MM.1S (cell line): Measurements from ENCODE around the gene SFI1.
"Not testable (repeated sequence)": the region's sequence is repeated elsewhere in the genome, so short reads cannot be mapped to it uniquely, and the experiment has no call there.

Experiments
- DNase-seq: peaks from one replicate; pipeline ENCODE4 v3.0.0-alpha.2; 2015
- H2AFZ ChIP-seq: fragments of 300-600 bp; sonication (generic); 2 replicates; pipeline ENCODE4 v1.6.0; 2016; ENCODE audit warnings: antibody characterized with exemption, low read length
- H3F3A ChIP-seq: fragments of 300-600 bp; sonication (generic); 2 replicates; pipeline ENCODE4 v1.6.1; 2016; ENCODE audit warnings: mild to moderate bottlenecking, antibody characterized with exemption, low read length, moderate library complexity, mixed read lengths; ENCODE audit not compliant: insufficient read depth
- H3K27ac ChIP-seq: fragments of 300-600 bp; sonication (generic); 2 replicates; pipeline ENCODE4 v1.5.1; 2016; ENCODE audit warnings: mild to moderate bottlenecking, low read length
- H3K27me3 ChIP-seq: fragments of 300-600 bp; sonication (generic); replicated peaks from 2 replicates; pipeline ENCODE4 v1.6.0; 2016; ENCODE audit warnings: low read length; ENCODE audit not compliant: insufficient read depth
- H3K36me3 ChIP-seq: fragments of 300-600 bp; sonication (generic); replicated peaks from 2 replicates; pipeline ENCODE4 v1.6.1; 2016; ENCODE audit warnings: mild to moderate bottlenecking, low read length, mixed read lengths; ENCODE audit not compliant: insufficient read depth
- H3K4me1 ChIP-seq: fragments of 300-600 bp; sonication (generic); 2 replicates; pipeline ENCODE4 v1.6.1; 2016; ENCODE audit warnings: low read length, mixed read lengths
- H3K4me2 ChIP-seq: fragments of 300-600 bp; sonication (generic); 2 replicates; pipeline ENCODE4 v1.6.0; 2016; ENCODE audit warnings: low read depth, low read length
- H3K4me3 ChIP-seq: fragments of 300-600 bp; sonication (generic); 2 replicates; pipeline ENCODE4 v1.5.1; 2016; ENCODE audit warnings: low read length, mixed read lengths
- H3K79me2 ChIP-seq: fragments of 300-600 bp; sonication (generic); 2 replicates; pipeline ENCODE4 v1.6.1; 2016; ENCODE audit warnings: mixed run types, low read length, mixed read lengths
- H3K9ac ChIP-seq: fragments of 300-600 bp; sonication (generic); 2 replicates; pipeline ENCODE4 v1.6.1; 2016; ENCODE audit warnings: low read length, mixed read lengths
- H3K9me2 ChIP-seq: fragments of 300-600 bp; sonication (generic); replicated peaks from 2 replicates; pipeline ENCODE4 v1.6.1; 2016; ENCODE audit warnings: mild to moderate bottlenecking, low read length, mixed read lengths; ENCODE audit not compliant: insufficient read depth
- H3K9me3 ChIP-seq: fragments of 300-600 bp; sonication (generic); replicated peaks from 2 replicates; pipeline ENCODE4 v1.6.1; 2016; ENCODE audit warnings: mild to moderate bottlenecking, low read length, mixed read lengths; ENCODE audit not compliant: insufficient read depth
- H4K20me1 ChIP-seq: fragments of 300-600 bp; sonication (generic); 2 replicates; pipeline ENCODE4 v1.6.1; 2016; ENCODE audit warnings: mild to moderate bottlenecking, low read length, moderate library complexity, mixed read lengths; ENCODE audit not compliant: insufficient read depth
- EZH2 ChIP-seq: fragments of 300-600 bp; sonication (generic); optimal IDR thresholded peaks from 2 replicates; pipeline ENCODE3; 2017; ENCODE audit warnings: low read depth, mild to moderate bottlenecking, antibody characterized with exemption, low read length, mixed read lengths
- EZH2phosphoT487 ChIP-seq: fragments of 300-600 bp; sonication (generic); IDR thresholded peaks from 2 replicates; pipeline ENCODE4 v1.6.1; 2018; ENCODE audit warnings: antibody characterized with exemption, low read length
- TF ChIP-seq, protein P1 (sequence below): fragments of 300-600 bp; sonication (generic); IDR thresholded peaks from 2 replicates; pipeline ENCODE4 v1.5.1; 2016; ENCODE audit warnings: antibody characterized with exemption, low read length, mixed read lengths

The SFI1 gene

DNA sequence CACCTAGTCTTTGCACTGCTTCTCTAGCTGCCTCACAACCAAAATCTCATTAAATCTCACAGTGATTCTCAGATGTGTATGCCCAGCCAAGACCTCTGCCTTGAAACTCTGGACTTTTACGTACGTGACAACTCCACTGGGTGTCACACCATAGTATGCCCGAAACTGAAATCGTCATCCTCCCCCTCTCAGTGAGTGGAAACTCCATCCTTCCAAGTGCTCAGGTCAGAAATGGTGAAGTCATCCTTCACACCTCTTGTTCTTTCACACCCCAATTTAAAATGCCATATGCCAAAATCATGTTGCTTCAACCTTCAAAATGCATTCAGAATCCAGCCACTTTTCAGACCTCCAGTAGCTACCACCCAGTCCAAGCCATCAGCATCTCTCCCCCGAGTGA is 42.5 kb downstream of the SFI1 start:
- Histone ChIP-seq H4K20me1 (no peaks in the 10 kb centered on the region), H3K36me3 (no peaks in the 10 kb centered on the region), H3K4me1 (no peaks in the 10 kb centered on the region), H3K79me2 (no peaks in the 10 kb centered on the region), H3K27ac (no peak overlapping the region), H3K27me3 (no peaks in the 10 kb centered on the region), H3K9me2 (no peaks in the 10 kb centered on the region), H2AFZ (no peak overlapping the region), H3K4me2 (no peak overlapping the region), H3F3A (no peaks in the 10 kb centered on the region), H3K9ac (no peak overlapping the region), H3K9me3 (no peaks in the 10 kb centered on the region), H3K4me3 (no peak overlapping the region)
- no peak for DNase-seq
- TF ChIP-seq, protein P1, sequence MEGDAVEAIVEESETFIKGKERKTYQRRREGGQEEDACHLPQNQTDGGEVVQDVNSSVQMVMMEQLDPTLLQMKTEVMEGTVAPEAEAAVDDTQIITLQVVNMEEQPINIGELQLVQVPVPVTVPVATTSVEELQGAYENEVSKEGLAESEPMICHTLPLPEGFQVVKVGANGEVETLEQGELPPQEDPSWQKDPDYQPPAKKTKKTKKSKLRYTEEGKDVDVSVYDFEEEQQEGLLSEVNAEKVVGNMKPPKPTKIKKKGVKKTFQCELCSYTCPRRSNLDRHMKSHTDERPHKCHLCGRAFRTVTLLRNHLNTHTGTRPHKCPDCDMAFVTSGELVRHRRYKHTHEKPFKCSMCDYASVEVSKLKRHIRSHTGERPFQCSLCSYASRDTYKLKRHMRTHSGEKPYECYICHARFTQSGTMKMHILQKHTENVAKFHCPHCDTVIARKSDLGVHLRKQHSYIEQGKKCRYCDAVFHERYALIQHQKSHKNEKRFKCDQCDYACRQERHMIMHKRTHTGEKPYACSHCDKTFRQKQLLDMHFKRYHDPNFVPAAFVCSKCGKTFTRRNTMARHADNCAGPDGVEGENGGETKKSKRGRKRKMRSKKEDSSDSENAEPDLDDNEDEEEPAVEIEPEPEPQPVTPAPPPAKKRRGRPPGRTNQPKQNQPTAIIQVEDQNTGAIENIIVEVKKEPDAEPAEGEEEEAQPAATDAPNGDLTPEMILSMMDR = no peak
- TF ChIP-seq EZH2 (no peak), EZH2phosphoT487 (no peak)

DNA sequence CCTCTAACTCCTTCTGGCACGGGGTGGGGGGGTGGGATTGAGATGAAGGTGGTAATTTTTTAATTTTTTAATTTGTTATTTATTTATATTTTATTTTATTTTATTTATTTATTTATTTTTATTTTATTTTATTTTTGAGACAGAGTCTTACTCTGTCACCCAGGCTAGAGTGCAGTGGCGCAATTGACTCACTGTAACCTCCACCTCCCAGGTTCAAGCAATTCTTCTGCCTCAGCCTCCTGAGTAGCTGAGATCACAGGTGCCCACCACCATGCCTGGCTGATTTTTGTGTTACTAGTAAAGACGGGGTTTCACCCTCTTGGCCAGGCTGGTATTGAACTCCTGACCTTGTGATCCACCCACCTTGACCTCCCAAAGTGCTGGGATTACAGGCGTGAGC is 43.8 kb downstream of the SFI1 start:
- H3K27ac ChIP-seq, H3K4me3 ChIP-seq, H4K20me1 ChIP-seq, DNase-seq, H3K4me1 ChIP-seq, H3K9ac ChIP-seq, H3K4me2 ChIP-seq, H3K79me2 ChIP-seq, H3K36me3 ChIP-seq, H3K27me3 ChIP-seq, H2AFZ ChIP-seq, H3K9me2 ChIP-seq, H3K9me3 ChIP-seq, H3F3A ChIP-seq: not testable (repeated sequence)

DNA sequence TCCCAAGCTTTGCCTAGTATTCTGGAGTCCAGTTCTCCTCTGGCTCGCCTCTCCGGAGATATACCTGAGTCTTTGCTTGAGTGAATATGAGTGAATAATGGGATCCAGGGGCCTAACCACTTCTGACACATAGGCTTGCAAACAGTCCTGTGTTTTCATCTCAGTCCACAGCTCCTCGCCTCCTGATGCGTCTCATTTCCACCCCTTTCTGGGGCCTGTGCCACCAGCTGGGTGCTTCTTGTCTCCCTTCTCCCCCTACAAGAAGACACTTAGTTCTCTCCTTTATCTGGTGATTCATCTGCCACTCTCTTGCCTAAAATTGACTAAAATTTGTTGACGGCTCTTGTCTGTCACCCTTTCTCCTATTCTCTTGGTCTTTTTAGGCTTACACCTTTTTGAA is 44.6 kb downstream of the SFI1 start:
- Histone ChIP-seq H3K27ac (no peak overlapping the region), H3K4me1 (no peaks in the 10 kb centered on the region), H3K9me3 (no peaks in the 10 kb centered on the region), H3K4me2 (no peak overlapping the region), H3K27me3 (no peaks in the 10 kb centered on the region), H2AFZ (no peak overlapping the region), H3F3A (no peaks in the 10 kb centered on the region), H4K20me1 (no peaks in the 10 kb centered on the region), H3K79me2 (no peaks in the 10 kb centered on the region), H3K4me3 (no peak overlapping the region), H3K36me3 (no peaks in the 10 kb centered on the region), H3K9ac (no peak overlapping the region), H3K9me2 (no peaks in the 10 kb centered on the region)
- TF ChIP-seq EZH2phosphoT487 (no peak), EZH2 (no peak)
- TF ChIP-seq, protein P1 = no peak
- no peak for DNase-seq

DNA sequence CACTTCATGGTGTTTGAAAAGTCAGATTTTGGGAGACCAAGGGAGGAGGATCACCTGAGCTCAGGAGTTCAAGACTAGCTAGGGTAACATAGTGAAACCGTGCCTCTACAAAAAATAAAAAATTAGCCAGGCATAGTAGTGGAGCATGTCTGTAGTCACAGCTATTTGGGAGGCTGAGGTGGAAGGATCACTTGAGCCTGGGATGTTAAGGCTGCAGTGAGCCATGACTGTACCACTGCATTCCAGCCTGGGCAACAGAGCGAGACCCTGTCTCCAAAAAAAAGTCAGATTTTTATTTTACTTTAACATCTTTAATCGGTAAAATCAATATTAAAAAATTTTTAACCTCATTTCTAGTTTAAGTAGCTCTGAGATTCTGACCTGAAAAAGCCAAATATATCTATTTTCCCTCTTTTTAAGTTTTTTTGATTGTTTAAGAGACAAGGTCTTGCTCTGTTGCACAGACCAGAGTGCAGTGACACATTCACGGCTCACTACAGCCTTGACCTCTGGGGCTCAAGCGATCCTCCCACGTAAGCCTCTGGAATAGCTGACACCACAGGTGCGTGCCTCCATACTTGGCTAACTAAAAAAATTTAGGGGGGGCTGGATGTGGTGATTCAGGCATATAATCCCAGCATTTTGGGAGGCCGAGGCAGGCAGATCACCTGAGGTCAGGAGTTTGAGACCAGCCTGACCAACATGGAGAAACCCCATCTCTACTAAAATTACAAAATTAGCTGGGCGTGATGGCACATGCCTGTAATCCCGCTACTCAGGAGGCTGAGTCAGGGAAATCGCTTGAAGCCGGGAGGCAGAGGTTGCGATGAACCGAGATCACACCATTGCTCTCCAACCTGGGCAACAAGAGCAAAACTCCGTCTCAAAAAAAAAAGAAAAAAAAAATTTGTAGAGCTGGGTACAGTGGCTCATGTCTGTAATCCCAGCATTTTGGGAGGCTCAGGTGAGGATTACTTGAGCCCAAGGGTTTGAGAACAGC is 48.4 kb downstream of the SFI1 start:
- Histone ChIP-seq H3K4me3 (no peak overlapping the region), H3K79me2 (no peaks in the 10 kb centered on the region), H3K9me2 (no peaks in the 10 kb centered on the region), H3K9me3 (no peaks in the 10 kb centered on the region), H3K4me1 (no peaks in the 10 kb centered on the region), H3F3A (no peaks in the 10 kb centered on the region), H4K20me1 (no peaks in the 10 kb centered on the region), H3K4me2 (no peak overlapping the region), H2AFZ (no peak overlapping the region), H3K27ac (no peak overlapping the region), H3K9ac (no peak overlapping the region), H3K27me3 (no peaks in the 10 kb centered on the region), H3K36me3 (no peaks in the 10 kb centered on the region)
- no peak for TF ChIP-seq EZH2phosphoT487
- TF ChIP-seq, protein P1 = no peak
- no peak for TF ChIP-seq EZH2
- no peak for DNase-seq
